ENCODE data around the gene DCPS.
"Not testable (repeated sequence)": the region's sequence is repeated elsewhere in the genome, so short reads cannot be mapped to it uniquely, and the experiment has no call there.

DCPS gene

DNA sequence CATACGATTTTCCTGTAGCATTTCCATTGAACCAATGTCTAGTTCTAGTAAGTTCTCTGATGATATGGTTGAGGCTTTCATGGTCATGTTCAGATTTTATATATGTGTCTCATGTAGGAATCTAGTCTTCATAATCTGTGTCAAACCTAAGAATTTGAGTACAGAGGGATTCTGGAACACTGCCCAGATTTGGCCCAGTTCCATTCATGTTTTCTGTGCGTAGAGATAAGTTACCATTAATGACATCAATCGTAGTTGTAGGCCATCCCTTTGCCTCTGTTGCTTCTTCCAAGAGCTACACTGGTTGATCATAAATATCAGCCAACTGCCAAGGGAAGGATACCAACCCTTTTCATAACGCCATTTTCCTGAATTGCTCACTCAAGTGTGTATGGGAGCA lies 74.9 kb downstream of the DCPS start:
- Histone ChIP-seq H3K4me1 (ENCODE audit: control insufficient read depth in 1 of 2, insufficient read depth in 2 of 2, low read length in 2 of 2) (no peaks in the 10 kb centered on the region), H3K9ac (ENCODE audit: low read depth in 1 of 2, low read length in 2 of 2) (no peak overlapping the region), H3K36me3 (ENCODE audit: control insufficient read depth in 1 of 2, insufficient read depth in 2 of 2, low read length in 2 of 2) (no peaks in the 10 kb centered on the region), H3K27ac (ENCODE audit: low read depth, low read length) (no peak overlapping the region), H3K9me3 (ENCODE audit: control insufficient read depth in 1 of 2, low read length in 2 of 2) (no peaks in the 10 kb centered on the region), H3K27me3 (ENCODE audit: control insufficient read depth in 1 of 2, insufficient read depth in 2 of 2, low read length in 2 of 2) (no peaks in the 10 kb centered on the region), H3K4me3 (ENCODE audit: low read depth in 1 of 2, low read length in 2 of 2) (no peak overlapping the region)

DNA sequence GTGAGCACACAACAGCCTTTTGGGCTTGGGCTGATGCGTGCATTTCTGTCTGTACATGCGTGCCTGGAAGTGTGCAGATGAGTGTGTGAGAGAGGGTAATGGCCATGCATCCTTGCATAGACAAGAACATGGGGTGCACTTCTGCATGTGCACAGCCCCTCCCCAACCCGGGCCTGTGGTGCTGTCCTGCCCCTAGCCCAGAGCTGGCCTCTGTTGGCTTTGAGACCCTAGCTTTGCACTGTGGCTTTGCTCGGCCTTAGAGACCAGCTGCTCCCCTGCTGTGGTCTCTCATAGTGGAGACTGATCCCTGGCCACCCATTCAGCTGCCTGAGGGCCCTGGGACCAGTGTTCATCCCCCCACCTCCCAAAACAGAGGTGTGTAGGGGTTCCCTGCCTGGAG lies 77.0 kb downstream of the DCPS start:
- Histone ChIP-seq H3K27ac (ENCODE audit: low read depth, low read length) (no peak overlapping the region), H3K9me3 (ENCODE audit: control insufficient read depth in 1 of 2, low read length in 2 of 2) (no peaks in the 10 kb centered on the region), H3K4me1 (ENCODE audit: control insufficient read depth in 1 of 2, insufficient read depth in 2 of 2, low read length in 2 of 2) (no peaks in the 10 kb centered on the region), H3K4me3 (ENCODE audit: low read depth in 1 of 2, low read length in 2 of 2) (no peak overlapping the region), H3K9ac (ENCODE audit: low read depth in 1 of 2, low read length in 2 of 2) (no peak overlapping the region), H3K36me3 (ENCODE audit: control insufficient read depth in 1 of 2, insufficient read depth in 2 of 2, low read length in 2 of 2) (no peaks in the 10 kb centered on the region), H3K27me3 (ENCODE audit: control insufficient read depth in 1 of 2, insufficient read depth in 2 of 2, low read length in 2 of 2) (no peaks in the 10 kb centered on the region)

DNA sequence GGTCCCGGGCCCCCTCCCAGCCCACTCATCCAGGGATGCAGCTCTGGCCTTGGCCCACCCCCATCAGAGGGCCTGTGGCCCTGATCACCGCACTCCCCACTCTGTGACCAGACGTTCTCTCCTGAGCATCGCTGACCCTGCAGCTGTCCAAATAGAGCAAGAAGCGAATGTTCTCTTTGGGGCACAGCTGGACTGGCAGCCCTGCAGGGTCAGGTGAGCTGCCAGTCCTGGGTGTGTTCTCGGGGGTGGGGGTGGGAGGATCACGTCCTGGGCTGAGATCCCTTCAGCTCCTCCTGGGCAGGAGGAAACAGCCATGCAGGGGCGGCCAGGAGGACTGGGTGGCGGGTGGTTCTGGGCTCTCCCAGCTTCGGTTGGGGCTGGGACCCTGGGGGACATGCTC lies 78.1 kb downstream of the DCPS start:
- not testable (repeated sequence) for H3K36me3 ChIP-seq (ENCODE audit: control insufficient read depth in 1 of 2, insufficient read depth in 2 of 2, low read length in 2 of 2); H3K4me1 ChIP-seq (ENCODE audit: control insufficient read depth in 1 of 2, insufficient read depth in 2 of 2, low read length in 2 of 2); H3K9ac ChIP-seq (ENCODE audit: low read depth in 1 of 2, low read length in 2 of 2); H3K9me3 ChIP-seq (ENCODE audit: control insufficient read depth in 1 of 2, low read length in 2 of 2); H3K27me3 ChIP-seq (ENCODE audit: control insufficient read depth in 1 of 2, insufficient read depth in 2 of 2, low read length in 2 of 2); H3K27ac ChIP-seq (ENCODE audit: low read depth, low read length); H3K4me3 ChIP-seq (ENCODE audit: low read depth in 1 of 2, low read length in 2 of 2)

DNA sequence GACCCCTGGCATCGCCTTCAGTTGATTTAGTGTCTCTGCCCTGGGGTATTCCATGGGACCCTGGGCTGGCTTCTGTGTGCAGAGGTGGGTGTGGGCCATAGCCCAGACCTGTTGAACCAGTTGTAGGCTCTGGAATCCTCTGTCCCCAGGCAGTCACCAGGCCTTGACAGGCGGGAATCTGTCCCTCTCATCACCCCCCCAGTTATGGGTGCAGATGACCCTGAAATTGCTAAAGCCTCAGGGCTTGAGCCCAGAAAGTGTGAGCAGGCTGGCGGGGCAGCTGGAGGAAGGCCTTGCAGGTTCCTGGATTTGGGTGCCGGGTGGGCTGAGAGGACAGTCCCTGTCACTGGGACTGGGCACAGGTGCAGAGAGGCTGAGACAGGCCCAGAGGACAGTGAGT lies 78.8 kb downstream of the DCPS start:
- not testable (repeated sequence) for H3K27ac ChIP-seq (ENCODE audit: low read depth, low read length); H3K27me3 ChIP-seq (ENCODE audit: control insufficient read depth in 1 of 2, insufficient read depth in 2 of 2, low read length in 2 of 2); H3K9ac ChIP-seq (ENCODE audit: low read depth in 1 of 2, low read length in 2 of 2); H3K4me3 ChIP-seq (ENCODE audit: low read depth in 1 of 2, low read length in 2 of 2); H3K9me3 ChIP-seq (ENCODE audit: control insufficient read depth in 1 of 2, low read length in 2 of 2); H3K4me1 ChIP-seq (ENCODE audit: control insufficient read depth in 1 of 2, insufficient read depth in 2 of 2, low read length in 2 of 2); H3K36me3 ChIP-seq (ENCODE audit: control insufficient read depth in 1 of 2, insufficient read depth in 2 of 2, low read length in 2 of 2)

DNA sequence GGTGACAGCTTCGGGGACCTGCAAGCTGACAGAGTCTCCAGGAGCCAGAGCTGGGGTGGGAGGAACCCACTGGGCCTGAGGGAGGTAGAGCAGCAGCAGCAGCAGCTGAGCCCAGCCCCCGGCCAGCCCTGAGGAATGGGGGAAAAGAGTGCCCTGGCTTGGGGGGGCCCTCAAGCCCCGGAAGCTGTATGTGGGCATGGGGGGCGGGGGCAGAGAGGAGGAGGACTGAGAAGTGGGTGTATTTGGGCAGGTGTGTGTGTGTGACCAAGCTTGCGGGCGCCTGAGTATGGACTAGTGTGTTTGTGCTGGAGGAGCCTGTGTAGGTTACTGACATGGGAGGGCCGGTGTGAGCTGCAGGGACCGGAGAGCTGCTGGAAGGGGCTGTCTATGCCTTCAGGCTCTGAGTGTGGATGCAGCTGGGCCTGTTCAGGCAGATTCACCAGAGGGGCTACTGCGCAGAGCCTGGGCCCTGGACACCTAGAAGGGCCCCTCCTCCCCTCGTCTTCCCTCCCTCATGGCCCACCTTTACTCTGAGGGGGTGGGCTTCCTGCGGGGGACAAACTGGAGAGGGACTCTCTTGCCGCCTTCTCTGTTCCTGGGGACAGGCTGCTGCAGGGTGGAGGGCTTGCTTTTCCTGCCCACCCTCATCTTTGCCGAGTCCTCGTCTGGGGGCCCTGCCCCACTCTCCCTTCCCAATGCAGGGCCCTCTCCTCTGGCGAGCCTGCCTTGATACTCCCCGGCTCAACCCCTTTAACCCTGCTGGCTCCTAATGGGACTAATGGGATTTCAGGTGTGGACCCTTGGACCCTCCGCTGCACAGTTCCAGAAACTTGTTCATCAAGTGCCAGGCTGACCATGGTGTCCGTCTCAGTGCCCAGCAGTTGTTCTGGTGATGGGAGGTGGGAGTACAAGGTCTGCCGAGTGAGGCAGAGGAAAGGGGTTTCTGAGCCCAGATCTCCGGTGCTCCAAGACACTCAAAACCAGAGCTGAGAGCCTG lies 79.8 kb downstream of the DCPS start:
- Histone ChIP-seq H3K9ac (ENCODE audit: low read depth in 1 of 2, low read length in 2 of 2) (no peak overlapping the region), H3K27me3 (ENCODE audit: control insufficient read depth in 1 of 2, insufficient read depth in 2 of 2, low read length in 2 of 2) (no peaks in the 10 kb centered on the region), H3K27ac (ENCODE audit: low read depth, low read length) (no peak overlapping the region), H3K9me3 (ENCODE audit: control insufficient read depth in 1 of 2, low read length in 2 of 2) (no peaks in the 10 kb centered on the region), H3K36me3 (ENCODE audit: control insufficient read depth in 1 of 2, insufficient read depth in 2 of 2, low read length in 2 of 2) (no peaks in the 10 kb centered on the region), H3K4me3 (ENCODE audit: low read depth in 1 of 2, low read length in 2 of 2) (no peak overlapping the region), H3K4me1 (ENCODE audit: control insufficient read depth in 1 of 2, insufficient read depth in 2 of 2, low read length in 2 of 2) (peaks cover 0 to 4% of the 10 kb centered on the region in 2 donors)

DNA sequence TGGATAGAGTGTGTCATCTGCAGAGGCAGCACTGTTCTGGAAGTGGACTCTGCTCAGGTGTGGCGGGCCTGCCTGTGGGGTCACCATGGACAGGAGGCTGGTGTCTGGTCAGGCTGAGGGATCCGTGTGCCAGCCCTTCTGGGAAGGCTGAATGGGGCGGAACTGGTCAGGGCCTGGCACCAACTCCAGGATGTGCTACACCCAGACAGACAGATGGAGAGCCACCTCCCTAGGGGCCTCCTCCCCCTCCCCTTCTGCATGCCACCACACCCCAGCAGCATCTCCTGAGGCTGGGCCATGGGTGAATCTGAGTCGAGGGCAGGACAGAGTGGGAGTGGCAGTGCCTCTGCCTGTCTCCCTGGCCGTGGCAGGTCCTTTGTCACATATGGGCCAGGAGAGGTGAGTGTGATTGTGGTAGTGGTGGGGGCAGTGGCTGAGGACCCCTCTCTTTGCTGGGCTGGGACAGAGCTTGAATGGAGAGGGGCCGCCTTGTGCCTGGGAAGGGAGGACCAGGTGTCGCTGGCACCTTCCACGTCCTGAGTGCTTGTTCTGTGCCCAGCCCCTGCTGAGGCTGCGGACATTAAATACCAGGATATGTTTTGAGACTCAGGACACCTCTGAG lies 80.7 kb downstream of the DCPS start:
- H3K9ac ChIP-seq (ENCODE audit: low read depth in 1 of 2, low read length in 2 of 2) = no peak overlapping the region
- H3K36me3 ChIP-seq (ENCODE audit: control insufficient read depth in 1 of 2, insufficient read depth in 2 of 2, low read length in 2 of 2) = no peaks in the 10 kb centered on the region
- no peaks in the 10 kb centered on the region for H3K27me3 ChIP-seq (ENCODE audit: control insufficient read depth in 1 of 2, insufficient read depth in 2 of 2, low read length in 2 of 2)
- no peak overlapping the region for H3K27ac ChIP-seq (ENCODE audit: low read depth, low read length)
- peaks cover 0 to 4% of the 10 kb centered on the region in 2 donors for H3K4me1 ChIP-seq (ENCODE audit: control insufficient read depth in 1 of 2, insufficient read depth in 2 of 2, low read length in 2 of 2)
- no peaks in the 10 kb centered on the region for H3K9me3 ChIP-seq (ENCODE audit: control insufficient read depth in 1 of 2, low read length in 2 of 2)
- no peak overlapping the region for H3K4me3 ChIP-seq (ENCODE audit: low read depth in 1 of 2, low read length in 2 of 2)

DNA sequence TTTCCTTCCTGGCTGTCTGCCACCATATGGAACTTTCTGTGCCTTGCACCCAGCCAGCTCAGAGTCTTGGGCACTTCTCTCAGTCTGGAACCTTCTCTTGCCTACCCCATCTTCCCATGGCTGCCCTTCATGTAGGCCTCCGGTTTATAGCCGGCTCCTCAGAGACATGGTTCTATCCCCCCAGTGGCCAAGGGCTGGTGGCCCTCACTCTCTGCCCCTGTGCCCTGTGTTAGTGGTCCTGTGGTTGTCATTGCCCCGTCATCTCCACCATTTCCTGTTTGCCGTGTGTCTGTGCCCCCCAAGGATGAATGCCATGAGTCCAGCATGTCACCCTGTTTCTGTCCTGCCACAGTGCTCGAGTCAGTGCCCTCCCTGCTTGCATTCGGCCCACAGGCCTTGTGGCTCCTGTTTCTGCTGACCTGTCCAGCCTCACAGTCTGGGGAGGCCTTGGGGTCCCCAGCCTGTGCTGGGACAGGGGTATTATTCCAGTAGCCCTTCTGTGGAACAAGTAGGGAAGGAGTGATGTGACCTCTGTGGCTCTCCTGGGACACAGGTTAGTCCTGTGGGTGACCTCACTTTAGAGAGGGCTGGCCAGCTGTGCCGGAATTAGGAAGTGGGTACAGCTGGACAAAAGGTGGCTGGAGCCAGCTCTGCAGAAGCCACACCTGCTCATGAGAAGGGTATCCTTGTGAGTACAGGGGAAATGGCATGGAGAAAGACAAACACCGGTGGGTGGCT lies 82.3 kb downstream of the DCPS start:
- no peaks in the 10 kb centered on the region for H3K9me3 ChIP-seq (ENCODE audit: control insufficient read depth in 1 of 2, low read length in 2 of 2)
- no peaks in the 10 kb centered on the region for H3K27me3 ChIP-seq (ENCODE audit: control insufficient read depth in 1 of 2, insufficient read depth in 2 of 2, low read length in 2 of 2)
- no peaks in the 10 kb centered on the region for H3K36me3 ChIP-seq (ENCODE audit: control insufficient read depth in 1 of 2, insufficient read depth in 2 of 2, low read length in 2 of 2)
- H3K4me3 ChIP-seq (ENCODE audit: low read depth in 1 of 2, low read length in 2 of 2) = no peak overlapping the region
- H3K4me1 ChIP-seq (ENCODE audit: control insufficient read depth in 1 of 2, insufficient read depth in 2 of 2, low read length in 2 of 2) = peaks cover 0 to 4% of the 10 kb centered on the region in 2 donors
- H3K27ac ChIP-seq (ENCODE audit: low read depth, low read length) = no peak overlapping the region
- H3K9ac ChIP-seq (ENCODE audit: low read depth in 1 of 2, low read length in 2 of 2) = no peak overlapping the region

DNA sequence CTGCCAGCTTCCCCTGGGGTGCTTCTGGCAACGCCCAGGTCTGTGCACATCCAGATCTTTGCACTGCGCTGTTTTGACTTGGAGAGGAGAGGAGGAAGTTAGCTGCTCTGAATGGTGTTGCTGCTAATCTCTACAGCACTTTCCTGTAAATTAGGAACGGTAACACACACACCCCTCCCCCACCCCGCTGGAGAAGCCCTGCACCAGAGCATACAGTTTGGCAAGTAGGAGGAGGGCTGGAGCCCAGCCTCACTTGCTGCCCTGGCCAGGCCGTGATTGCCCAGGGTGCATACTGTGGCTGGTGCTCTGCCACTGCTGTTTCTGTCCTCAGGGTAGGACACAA lies 82.8 kb downstream of the DCPS start:
- H3K4me1 ChIP-seq (ENCODE audit: control insufficient read depth in 1 of 2, insufficient read depth in 2 of 2, low read length in 2 of 2); H3K9me3 ChIP-seq (ENCODE audit: control insufficient read depth in 1 of 2, low read length in 2 of 2); H3K9ac ChIP-seq (ENCODE audit: low read depth in 1 of 2, low read length in 2 of 2); H3K4me3 ChIP-seq (ENCODE audit: low read depth in 1 of 2, low read length in 2 of 2); H3K27ac ChIP-seq (ENCODE audit: low read depth, low read length); H3K27me3 ChIP-seq (ENCODE audit: control insufficient read depth in 1 of 2, insufficient read depth in 2 of 2, low read length in 2 of 2); H3K36me3 ChIP-seq (ENCODE audit: control insufficient read depth in 1 of 2, insufficient read depth in 2 of 2, low read length in 2 of 2): not testable (repeated sequence)

DNA sequence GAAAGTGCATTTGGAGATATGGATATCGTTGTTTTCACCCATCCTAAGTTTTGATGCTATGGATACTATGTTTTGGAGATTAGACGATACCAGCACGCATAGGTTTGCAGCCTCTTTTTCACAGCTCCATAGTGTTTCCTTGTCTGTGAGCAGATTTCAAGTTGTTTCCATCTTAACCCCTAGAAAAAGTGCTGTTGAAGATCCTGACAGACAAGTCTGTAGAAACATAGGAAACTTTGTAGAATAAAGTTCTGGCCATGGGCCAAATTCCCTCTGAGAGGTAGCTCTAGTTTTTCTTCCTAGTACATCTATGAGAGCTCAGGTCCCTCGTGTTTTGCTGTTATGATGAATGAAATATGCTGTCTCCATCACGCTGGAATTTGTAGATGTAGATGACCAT lies 84.0 kb downstream of the DCPS start:
- Histone ChIP-seq H3K27ac (ENCODE audit: low read depth, low read length) (no peak overlapping the region), H3K9ac (ENCODE audit: low read depth in 1 of 2, low read length in 2 of 2) (no peak overlapping the region), H3K4me1 (ENCODE audit: control insufficient read depth in 1 of 2, insufficient read depth in 2 of 2, low read length in 2 of 2) (peaks cover 0 to 8% of the 10 kb centered on the region in 2 donors), H3K4me3 (ENCODE audit: low read depth in 1 of 2, low read length in 2 of 2) (no peak overlapping the region), H3K27me3 (ENCODE audit: control insufficient read depth in 1 of 2, insufficient read depth in 2 of 2, low read length in 2 of 2) (no peaks in the 10 kb centered on the region), H3K36me3 (ENCODE audit: control insufficient read depth in 1 of 2, insufficient read depth in 2 of 2, low read length in 2 of 2) (no peaks in the 10 kb centered on the region), H3K9me3 (ENCODE audit: control insufficient read depth in 1 of 2, low read length in 2 of 2) (no peaks in the 10 kb centered on the region)

DNA sequence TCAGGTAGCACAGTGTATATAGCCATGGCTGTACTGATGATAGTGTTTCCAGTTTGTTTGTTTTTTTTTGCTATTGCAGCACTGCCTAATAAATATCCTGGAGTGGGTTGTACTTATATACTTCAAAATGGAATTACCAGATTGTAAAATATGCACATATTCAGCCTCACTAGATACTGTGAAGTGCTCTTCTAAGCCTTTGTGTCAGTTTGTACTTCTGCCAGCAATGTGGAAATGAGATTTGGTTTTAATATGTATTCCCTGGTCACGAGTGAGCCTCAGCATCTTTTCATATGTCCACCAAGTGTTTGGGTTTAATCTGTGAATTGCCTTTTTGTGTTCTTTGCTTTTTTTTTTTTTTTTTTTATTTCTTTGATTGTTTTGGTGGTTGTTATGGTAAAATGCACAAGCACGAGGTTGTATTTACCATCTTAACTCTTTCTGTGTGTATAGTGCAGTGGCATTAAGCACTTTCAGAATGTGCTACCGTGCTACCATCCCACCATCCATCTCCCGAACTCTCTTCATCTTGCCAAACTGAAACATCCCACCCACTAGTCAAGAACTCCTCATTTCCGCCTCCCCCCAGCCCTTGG lies 86.5 kb downstream of the DCPS start:
- no peaks in the 10 kb centered on the region for H3K9me3 ChIP-seq (ENCODE audit: control insufficient read depth in 1 of 2, low read length in 2 of 2)
- H3K36me3 ChIP-seq (ENCODE audit: control insufficient read depth in 1 of 2, insufficient read depth in 2 of 2, low read length in 2 of 2) = no peaks in the 10 kb centered on the region
- no peaks in the 10 kb centered on the region for H3K27me3 ChIP-seq (ENCODE audit: control insufficient read depth in 1 of 2, insufficient read depth in 2 of 2, low read length in 2 of 2)
- H3K4me3 ChIP-seq (ENCODE audit: low read depth in 1 of 2, low read length in 2 of 2) = no peak overlapping the region
- no peak overlapping the region for H3K9ac ChIP-seq (ENCODE audit: low read depth in 1 of 2, low read length in 2 of 2)
- H3K4me1 ChIP-seq (ENCODE audit: control insufficient read depth in 1 of 2, insufficient read depth in 2 of 2, low read length in 2 of 2) = peaks cover 4 to 8% of the 10 kb centered on the region in 2 donors
- H3K27ac ChIP-seq (ENCODE audit: low read depth, low read length) = no peak overlapping the region

Measured in duodenal mucosa (tissue), 2 donors.